ENCODE measurements around the gene FRRS1L. TPM values are rescaled to one million over a fixed set of nuclear protein-coding genes. Genes with fewer than 3 reads are reported as not detected.
A peak's percentile ranks its signal among the peaks of the same experiment; 100 is the strongest.

Gene FRRS1L
- total and polyA plus RNA-seq, 2 of the 13 experiments (the other 11 are each of a cell fraction or from before 2014, with no cell fraction given), result 0.02 to 0.03 TPM

DNA sequence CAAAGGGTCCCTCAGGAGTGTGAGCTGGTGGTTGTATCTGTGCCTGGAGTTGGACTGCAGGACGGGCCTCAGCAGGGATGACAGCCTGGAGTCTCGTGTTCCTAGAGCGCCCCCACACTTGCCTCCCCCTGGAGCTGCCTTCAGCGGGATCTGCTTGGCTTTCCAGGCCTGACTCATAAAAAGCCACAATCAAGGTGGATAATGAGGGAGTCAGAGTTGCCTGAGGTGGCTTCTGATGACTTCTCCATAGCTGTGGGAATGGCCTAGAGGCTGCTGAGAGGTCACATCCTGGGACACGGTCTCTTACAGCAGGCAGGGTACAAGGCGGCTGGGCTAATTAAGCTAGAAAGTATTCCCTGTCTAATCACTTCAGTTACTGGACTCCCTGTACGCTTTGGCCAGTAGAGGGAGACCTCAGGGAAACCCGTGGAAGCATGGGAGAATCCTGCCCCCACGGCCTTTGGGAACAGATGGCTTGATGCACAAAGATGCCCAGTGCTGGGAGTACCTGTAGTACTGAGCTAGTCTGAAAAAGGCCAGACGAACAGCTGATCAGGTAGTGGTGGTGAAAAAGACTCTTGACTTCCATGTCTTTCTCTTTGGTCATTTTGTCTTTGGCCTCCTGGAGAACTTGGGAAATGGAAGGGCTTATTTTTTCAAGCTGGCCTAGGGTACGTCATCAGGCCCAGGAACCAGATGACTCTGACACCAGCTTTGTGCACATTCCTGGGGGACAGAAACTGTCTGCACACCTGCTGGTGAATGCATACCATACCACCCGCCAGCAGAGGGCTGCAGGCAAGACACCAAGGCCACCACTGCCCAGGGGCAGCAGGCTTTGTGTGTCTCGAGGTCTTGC, 16.1 kb upstream of the FRRS1L start (continued):
- 0 out of 2 replicates have a peak, but pooled peaks have one; percentile 5 for TF ChIP-seq SOX5 (CRISPR knock-in tag; IDR thresholded peaks at IDR 0.05; ENCODE audit: borderline replicate concordance)
- peak; percentile 15; the same call in 1 of the 2 replicates for TF ChIP-seq MIER3 (CRISPR knock-in tag; IDR thresholded peaks at IDR 0.05; ENCODE audit: borderline replicate concordance)
- TF ChIP-seq, protein P1, sequence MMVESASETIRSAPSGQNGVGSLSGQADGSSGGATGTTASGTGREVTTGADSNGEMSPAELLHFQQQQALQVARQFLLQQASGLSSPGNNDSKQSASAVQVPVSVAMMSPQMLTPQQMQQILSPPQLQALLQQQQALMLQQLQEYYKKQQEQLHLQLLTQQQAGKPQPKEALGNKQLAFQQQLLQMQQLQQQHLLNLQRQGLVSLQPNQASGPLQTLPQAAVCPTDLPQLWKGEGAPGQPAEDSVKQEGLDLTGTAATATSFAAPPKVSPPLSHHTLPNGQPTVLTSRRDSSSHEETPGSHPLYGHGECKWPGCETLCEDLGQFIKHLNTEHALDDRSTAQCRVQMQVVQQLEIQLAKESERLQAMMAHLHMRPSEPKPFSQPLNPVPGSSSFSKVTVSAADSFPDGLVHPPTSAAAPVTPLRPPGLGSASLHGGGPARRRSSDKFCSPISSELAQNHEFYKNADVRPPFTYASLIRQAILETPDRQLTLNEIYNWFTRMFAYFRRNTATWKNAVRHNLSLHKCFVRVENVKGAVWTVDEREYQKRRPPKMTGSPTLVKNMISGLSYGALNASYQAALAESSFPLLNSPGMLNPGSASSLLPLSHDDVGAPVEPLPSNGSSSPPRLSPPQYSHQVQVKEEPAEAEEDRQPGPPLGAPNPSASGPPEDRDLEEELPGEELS (CRISPR knock-in tag; IDR thresholded peaks at IDR 0.05), result peak; percentile 8; the same call in 1 of the 2 replicates
- TF ChIP-seq ZNF772 (CRISPR knock-in tag; IDR thresholded peaks at IDR 0.05), result peak; percentile 31; the same call in 1 of the 2 replicates
- TF ChIP-seq ZNF232 (CRISPR knock-in tag; IDR thresholded peaks at IDR 0.05; ENCODE audit: borderline replicate concordance), result 0 out of 2 replicates have a peak, but pooled peaks have one; percentile 20
- TF ChIP-seq ATM (IDR thresholded peaks at IDR 0.05; ENCODE audit: borderline replicate concordance), result no peak
- TF ChIP-seq MTF1 (CRISPR knock-in tag; IDR thresholded peaks at IDR 0.05), result no peak
- TF ChIP-seq, protein P2, sequence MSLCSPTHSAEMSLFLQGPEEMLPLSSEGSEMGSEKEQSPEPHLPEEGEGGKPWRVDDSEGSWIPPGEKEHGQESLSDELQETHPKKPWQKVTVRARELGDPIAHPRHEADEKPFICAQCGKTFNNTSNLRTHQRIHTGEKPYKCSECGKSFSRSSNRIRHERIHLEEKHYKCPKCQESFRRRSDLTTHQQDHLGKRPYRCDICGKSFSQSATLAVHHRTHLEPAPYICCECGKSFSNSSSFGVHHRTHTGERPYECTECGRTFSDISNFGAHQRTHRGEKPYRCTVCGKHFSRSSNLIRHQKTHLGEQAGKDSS (CRISPR knock-in tag; IDR thresholded peaks at IDR 0.05; ENCODE audit: borderline replicate concordance, low read depth), result peak; percentile 54; the same call in 1 of the 2 replicates
- TF ChIP-seq, protein P3, sequence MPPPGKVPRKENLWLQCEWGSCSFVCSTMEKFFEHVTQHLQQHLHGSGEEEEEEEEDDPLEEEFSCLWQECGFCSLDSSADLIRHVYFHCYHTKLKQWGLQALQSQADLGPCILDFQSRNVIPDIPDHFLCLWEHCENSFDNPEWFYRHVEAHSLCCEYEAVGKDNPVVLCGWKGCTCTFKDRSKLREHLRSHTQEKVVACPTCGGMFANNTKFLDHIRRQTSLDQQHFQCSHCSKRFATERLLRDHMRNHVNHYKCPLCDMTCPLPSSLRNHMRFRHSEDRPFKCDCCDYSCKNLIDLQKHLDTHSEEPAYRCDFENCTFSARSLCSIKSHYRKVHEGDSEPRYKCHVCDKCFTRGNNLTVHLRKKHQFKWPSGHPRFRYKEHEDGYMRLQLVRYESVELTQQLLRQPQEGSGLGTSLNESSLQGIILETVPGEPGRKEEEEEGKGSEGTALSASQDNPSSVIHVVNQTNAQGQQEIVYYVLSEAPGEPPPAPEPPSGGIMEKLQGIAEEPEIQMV (CRISPR knock-in tag; IDR thresholded peaks at IDR 0.05; ENCODE audit: low read depth), result no peak
- TF ChIP-seq, protein P4, sequence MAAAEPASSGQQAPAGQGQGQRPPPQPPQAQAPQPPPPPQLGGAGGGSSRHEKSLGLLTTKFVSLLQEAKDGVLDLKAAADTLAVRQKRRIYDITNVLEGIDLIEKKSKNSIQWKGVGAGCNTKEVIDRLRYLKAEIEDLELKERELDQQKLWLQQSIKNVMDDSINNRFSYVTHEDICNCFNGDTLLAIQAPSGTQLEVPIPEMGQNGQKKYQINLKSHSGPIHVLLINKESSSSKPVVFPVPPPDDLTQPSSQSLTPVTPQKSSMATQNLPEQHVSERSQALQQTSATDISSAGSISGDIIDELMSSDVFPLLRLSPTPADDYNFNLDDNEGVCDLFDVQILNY (CRISPR knock-in tag; conservative IDR thresholded peaks at IDR 0.05), result no peak
- TF ChIP-seq, protein P5, sequence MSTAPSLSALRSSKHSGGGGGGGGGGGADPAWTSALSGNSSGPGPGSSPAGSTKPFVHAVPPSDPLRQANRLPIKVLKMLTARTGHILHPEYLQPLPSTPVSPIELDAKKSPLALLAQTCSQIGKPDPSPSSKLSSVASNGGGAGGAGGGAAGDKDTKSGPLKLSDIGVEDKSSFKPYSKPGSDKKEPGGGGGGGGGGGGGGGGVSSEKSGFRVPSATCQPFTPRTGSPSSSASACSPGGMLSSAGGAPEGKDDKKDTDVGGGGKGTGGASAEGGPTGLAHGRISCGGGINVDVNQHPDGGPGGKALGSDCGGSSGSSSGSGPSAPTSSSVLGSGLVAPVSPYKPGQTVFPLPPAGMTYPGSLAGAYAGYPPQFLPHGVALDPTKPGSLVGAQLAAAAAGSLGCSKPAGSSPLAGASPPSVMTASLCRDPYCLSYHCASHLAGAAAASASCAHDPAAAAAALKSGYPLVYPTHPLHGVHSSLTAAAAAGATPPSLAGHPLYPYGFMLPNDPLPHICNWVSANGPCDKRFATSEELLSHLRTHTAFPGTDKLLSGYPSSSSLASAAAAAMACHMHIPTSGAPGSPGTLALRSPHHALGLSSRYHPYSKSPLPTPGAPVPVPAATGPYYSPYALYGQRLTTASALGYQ (CRISPR knock-in tag; IDR thresholded peaks at IDR 0.05), result 0 out of 2 replicates have a peak, but pooled peaks have one; percentile 13
- peak; percentile 75 for TF ChIP-seq RAD21 (CRISPR knock-in tag; IDR thresholded peaks at IDR 0.05)
- TF ChIP-seq BRD4 (CRISPR knock-in tag; IDR thresholded peaks at IDR 0.05), result no peak
- 0 out of 2 replicates have a peak, but pooled peaks have one; percentile 19 for TF ChIP-seq MYNN (CRISPR knock-in tag; IDR thresholded peaks at IDR 0.05; ENCODE audit: low read depth)
- TF ChIP-seq, protein P6, sequence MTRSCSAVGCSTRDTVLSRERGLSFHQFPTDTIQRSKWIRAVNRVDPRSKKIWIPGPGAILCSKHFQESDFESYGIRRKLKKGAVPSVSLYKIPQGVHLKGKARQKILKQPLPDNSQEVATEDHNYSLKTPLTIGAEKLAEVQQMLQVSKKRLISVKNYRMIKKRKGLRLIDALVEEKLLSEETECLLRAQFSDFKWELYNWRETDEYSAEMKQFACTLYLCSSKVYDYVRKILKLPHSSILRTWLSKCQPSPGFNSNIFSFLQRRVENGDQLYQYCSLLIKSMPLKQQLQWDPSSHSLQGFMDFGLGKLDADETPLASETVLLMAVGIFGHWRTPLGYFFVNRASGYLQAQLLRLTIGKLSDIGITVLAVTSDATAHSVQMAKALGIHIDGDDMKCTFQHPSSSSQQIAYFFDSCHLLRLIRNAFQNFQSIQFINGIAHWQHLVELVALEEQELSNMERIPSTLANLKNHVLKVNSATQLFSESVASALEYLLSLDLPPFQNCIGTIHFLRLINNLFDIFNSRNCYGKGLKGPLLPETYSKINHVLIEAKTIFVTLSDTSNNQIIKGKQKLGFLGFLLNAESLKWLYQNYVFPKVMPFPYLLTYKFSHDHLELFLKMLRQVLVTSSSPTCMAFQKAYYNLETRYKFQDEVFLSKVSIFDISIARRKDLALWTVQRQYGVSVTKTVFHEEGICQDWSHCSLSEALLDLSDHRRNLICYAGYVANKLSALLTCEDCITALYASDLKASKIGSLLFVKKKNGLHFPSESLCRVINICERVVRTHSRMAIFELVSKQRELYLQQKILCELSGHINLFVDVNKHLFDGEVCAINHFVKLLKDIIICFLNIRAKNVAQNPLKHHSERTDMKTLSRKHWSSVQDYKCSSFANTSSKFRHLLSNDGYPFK (CRISPR knock-in tag; IDR thresholded peaks at IDR 0.05; ENCODE audit: borderline replicate concordance), result peak; percentile 7; the same call in 1 of the 2 replicates

Data from HepG2 (cell line).